OCI-LY3 (cell line): ENCODE results near the gene PCP2.

Experiments
- EZH2phosphoT487 ChIP-seq: fragments of 200-600 bp; shearing (Covaris generic); IDR thresholded peaks from 2 replicates; pipeline ENCODE4 v1.6.1; 2018; ENCODE audit warnings: antibody characterized with exemption, mixed run types, low read depth
- TF ChIP-seq, protein P1 (sequence below): fragments of 200-600, 300-600 bp; sonication (generic); IDR thresholded peaks from 2 replicates; pipeline ENCODE4 v1.5.1; 2014; ENCODE audit warnings: antibody characterized with exemption, low read length, low read depth

- TF ChIP-seq, protein P1, sequence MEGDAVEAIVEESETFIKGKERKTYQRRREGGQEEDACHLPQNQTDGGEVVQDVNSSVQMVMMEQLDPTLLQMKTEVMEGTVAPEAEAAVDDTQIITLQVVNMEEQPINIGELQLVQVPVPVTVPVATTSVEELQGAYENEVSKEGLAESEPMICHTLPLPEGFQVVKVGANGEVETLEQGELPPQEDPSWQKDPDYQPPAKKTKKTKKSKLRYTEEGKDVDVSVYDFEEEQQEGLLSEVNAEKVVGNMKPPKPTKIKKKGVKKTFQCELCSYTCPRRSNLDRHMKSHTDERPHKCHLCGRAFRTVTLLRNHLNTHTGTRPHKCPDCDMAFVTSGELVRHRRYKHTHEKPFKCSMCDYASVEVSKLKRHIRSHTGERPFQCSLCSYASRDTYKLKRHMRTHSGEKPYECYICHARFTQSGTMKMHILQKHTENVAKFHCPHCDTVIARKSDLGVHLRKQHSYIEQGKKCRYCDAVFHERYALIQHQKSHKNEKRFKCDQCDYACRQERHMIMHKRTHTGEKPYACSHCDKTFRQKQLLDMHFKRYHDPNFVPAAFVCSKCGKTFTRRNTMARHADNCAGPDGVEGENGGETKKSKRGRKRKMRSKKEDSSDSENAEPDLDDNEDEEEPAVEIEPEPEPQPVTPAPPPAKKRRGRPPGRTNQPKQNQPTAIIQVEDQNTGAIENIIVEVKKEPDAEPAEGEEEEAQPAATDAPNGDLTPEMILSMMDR, result no peak
- no peak for TF ChIP-seq EZH2phosphoT487
Observed at GRCh38 chr19:7618771-7619510, 14.6 kb downstream of the PCP2 start.
